Measurements from ENCODE around the gene CGA. TPM values are rescaled to one million over a fixed set of nuclear protein-coding genes. Genes with fewer than 3 reads are reported as not detected.

The CGA gene
- total and polyA plus RNA-seq, 8 donors: not detected

DNA sequence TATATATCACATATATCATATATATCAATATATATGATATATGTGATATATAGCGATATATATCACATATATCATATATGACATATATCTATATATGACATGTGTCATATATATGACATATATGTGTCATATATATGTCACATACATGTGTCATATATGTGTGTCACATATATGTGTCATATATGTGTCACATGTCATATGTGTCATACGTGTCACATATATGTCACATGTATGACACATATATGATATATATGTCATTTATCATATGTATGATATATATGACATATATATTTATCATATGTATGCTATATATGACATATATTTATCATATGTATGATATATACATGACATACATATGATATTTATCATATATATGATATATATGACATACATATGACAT is 32.8 kb upstream of the CGA start:
- WGBS, 5 donors: 82 to 93% (median 88%) methylated on average over 2 of the region's 2 CpGs
- no peak overlapping the region for H3K27ac ChIP-seq

DNA sequence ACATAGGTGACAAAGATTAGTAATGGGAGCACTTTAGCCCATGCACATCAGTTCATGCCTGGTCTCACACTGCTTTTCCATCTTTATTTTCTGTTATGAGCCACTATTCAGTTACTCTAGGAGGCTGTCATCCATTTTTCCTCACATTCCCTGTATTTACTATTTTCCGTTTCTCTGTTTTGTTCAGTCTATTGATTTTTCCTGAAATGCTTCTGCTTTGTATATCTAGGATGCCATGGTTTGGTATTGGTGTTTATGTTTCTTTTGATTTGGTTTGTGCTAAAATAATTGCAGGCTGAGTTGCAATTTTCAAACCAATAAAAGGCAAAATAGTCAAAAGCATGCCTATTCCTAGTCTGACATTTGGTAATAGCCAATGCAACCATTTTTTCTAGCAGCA is 31.6 kb upstream of the CGA start:
- Histone ChIP-seq H3K36me3 (no peaks in the 10 kb centered on the region), H3K9me3 (peaks cover 0 to 13% (median 7%) of the 10 kb centered on the region in 4 donors), H3K27me3 (peaks cover 0 to 23% (median 7%) of the 10 kb centered on the region in 3 donors), H3K4me1 (peaks cover 0 to 4% (median 0%) of the 10 kb centered on the region in 4 donors), H3K4me3 (no peak overlapping the region), H3K27ac (no peak overlapping the region)
- WGBS, 5 donors: 0 to 70% (median 35%) methylated on average over 1 of the region's 1 CpG
- intact Hi-C loops (cut with DNase I; ENCODE audit: low total_unique reads): no loop called here
- no peak for TF ChIP-seq POLR2A (IDR thresholded peaks at IDR 0.05)
- no peak for TF ChIP-seq EP300 (IDR thresholded peaks at IDR 0.05)
- TF ChIP-seq, protein P1, sequence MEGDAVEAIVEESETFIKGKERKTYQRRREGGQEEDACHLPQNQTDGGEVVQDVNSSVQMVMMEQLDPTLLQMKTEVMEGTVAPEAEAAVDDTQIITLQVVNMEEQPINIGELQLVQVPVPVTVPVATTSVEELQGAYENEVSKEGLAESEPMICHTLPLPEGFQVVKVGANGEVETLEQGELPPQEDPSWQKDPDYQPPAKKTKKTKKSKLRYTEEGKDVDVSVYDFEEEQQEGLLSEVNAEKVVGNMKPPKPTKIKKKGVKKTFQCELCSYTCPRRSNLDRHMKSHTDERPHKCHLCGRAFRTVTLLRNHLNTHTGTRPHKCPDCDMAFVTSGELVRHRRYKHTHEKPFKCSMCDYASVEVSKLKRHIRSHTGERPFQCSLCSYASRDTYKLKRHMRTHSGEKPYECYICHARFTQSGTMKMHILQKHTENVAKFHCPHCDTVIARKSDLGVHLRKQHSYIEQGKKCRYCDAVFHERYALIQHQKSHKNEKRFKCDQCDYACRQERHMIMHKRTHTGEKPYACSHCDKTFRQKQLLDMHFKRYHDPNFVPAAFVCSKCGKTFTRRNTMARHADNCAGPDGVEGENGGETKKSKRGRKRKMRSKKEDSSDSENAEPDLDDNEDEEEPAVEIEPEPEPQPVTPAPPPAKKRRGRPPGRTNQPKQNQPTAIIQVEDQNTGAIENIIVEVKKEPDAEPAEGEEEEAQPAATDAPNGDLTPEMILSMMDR (IDR thresholded peaks at IDR 0.05): no peak
- TF ChIP-seq POLR2AphosphoS5 (IDR thresholded peaks at IDR 0.05): no peak
- no peak for DNase-seq

More for the DNA sequence above, 32.8 kb upstream of the CGA start:
- H3K27me3 ChIP-seq: peaks cover 0 to 13% (median 1%) of the 10 kb centered on the region in 3 donors
- intact Hi-C loops (cut with DNase I; ENCODE audit: low total_unique reads): no loop called here
- H3K9me3 ChIP-seq: peaks cover 0 to 7% (median 0%) of the 10 kb centered on the region in 4 donors
- H3K36me3 ChIP-seq: no peaks in the 10 kb centered on the region
- H3K4me3 ChIP-seq: no peak overlapping the region
- H3K4me1 ChIP-seq: peaks cover 0 to under 1% (median 0%) of the 10 kb centered on the region in 4 donors
- no peak for TF ChIP-seq POLR2AphosphoS5 (IDR thresholded peaks at IDR 0.05)
- TF ChIP-seq, protein P1 (IDR thresholded peaks at IDR 0.05): no peak
- no peak for TF ChIP-seq POLR2A (IDR thresholded peaks at IDR 0.05)
- no peak for TF ChIP-seq EP300 (IDR thresholded peaks at IDR 0.05)
- DNase-seq: no peak

DNA sequence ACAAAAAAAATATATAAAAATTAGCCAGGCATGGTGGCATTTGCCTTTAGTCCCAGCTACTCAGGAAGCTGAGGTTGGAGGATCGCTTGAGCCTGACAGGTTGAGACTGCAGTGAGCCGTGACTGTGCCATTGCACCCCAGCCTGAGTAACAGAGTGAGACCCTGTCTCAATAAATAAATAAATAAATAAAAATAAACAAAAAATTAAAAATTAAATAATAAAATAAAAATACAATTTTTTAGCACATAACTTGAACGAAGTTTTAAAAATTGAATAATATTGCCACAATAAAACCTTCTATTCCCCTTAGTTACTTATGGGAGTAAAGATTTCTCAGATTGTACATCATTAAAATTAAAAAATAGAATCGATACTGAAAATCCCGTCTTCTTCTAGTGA is 29.2 kb upstream of the CGA start:
- WGBS, 5 donors: 92 to 97% (median 95%) methylated on average over 5 of the region's 5 CpGs
- Histone ChIP-seq H3K4me1 (peaks cover 0 to 4% (median 0%) of the 10 kb centered on the region in 4 donors), H3K27ac (no peak overlapping the region), H3K9me3 (peaks cover 0 to 10% (median 7%) of the 10 kb centered on the region in 4 donors), H3K27me3 (peaks cover 0 to 23% (median 7%) of the 10 kb centered on the region in 3 donors), H3K36me3 (no peaks in the 10 kb centered on the region), H3K4me3 (no peak overlapping the region)
- TF ChIP-seq POLR2A (IDR thresholded peaks at IDR 0.05): no peak
- TF ChIP-seq EP300 (IDR thresholded peaks at IDR 0.05): no peak
- TF ChIP-seq POLR2AphosphoS5 (IDR thresholded peaks at IDR 0.05): no peak
- TF ChIP-seq, protein P1 (IDR thresholded peaks at IDR 0.05): no peak
- intact Hi-C loops (cut with DNase I; ENCODE audit: low total_unique reads): no loop called here
- no peak for DNase-seq

GRCh38 chr6:87122477-87122876 is 27.6 kb upstream of the CGA start:
- peaks cover 0 to 23% (median 7%) of the 10 kb centered on the region in 3 donors for H3K27me3 ChIP-seq
- H3K4me1 ChIP-seq: peaks cover 0 to 4% (median 0%) of the 10 kb centered on the region in 4 donors
- no peak overlapping the region for H3K4me3 ChIP-seq
- no peaks in the 10 kb centered on the region for H3K36me3 ChIP-seq
- H3K9me3 ChIP-seq: peaks cover 0 to 10% (median 7%) of the 10 kb centered on the region in 4 donors
- no peak overlapping the region for H3K27ac ChIP-seq
- 33 to 72% (median 41%) methylated on average over 23 to 51 of the region's 51 CpGs for whole genome bisulfite sequencing, 5 donors
- no peak for TF ChIP-seq EP300 (IDR thresholded peaks at IDR 0.05)
- TF ChIP-seq, protein P1 (IDR thresholded peaks at IDR 0.05): no peak
- TF ChIP-seq POLR2AphosphoS5 (IDR thresholded peaks at IDR 0.05): no peak
- TF ChIP-seq POLR2A (IDR thresholded peaks at IDR 0.05): no peak
- intact Hi-C loops (cut with DNase I; ENCODE audit: low total_unique reads): no loop called here
- peak in 1 of 2 donors; percentile 6 for DNase-seq
